IMR-90 (cell line): Measurements from ENCODE around the gene C19orf25.
A peak's percentile ranks its signal among the peaks of the same experiment; 100 is the strongest.

Experiments
- BHLHE40 ChIP-seq: fragments of 150-350 bp; IDR thresholded peaks from 2 replicates; pipeline ENCODE4 v1.6.1; 2016; ENCODE audit warnings: mild to moderate bottlenecking, low read depth, low read length
- CEBPB ChIP-seq: IDR thresholded peaks from 2 replicates; pipeline ENCODE4 v1.6.1; 2012; ENCODE audit warnings: low read depth, low read length, improper control_type of control experiment
- CHD1 ChIP-seq: IDR thresholded peaks from 2 replicates; pipeline ENCODE4 v1.6.1; 2012; ENCODE audit warnings: low read depth, low read length, improper control_type of control experiment
- ELK1 ChIP-seq: fragments of 150-350 bp; IDR thresholded peaks from 2 replicates; pipeline ENCODE4 v1.6.1; 2016; ENCODE audit warnings: low read depth, mild to moderate bottlenecking, low read length, moderate library complexity, borderline replicate concordance
- MAFK ChIP-seq: IDR thresholded peaks from 2 replicates; pipeline ENCODE4 v1.6.1; 2012; ENCODE audit warnings: low read depth, low read length, improper control_type of control experiment
- NFE2L2 ChIP-seq: fragments of 150-350 bp; IDR thresholded peaks from 2 replicates; pipeline ENCODE4 v1.6.1; 2016; ENCODE audit warnings: low read depth, mild to moderate bottlenecking, low read length
- POLR2A ChIP-seq: IDR thresholded peaks from 2 replicates; pipeline ENCODE4 v1.6.1; 2012; ENCODE audit warnings: mild to moderate bottlenecking, low read depth, low read length
- RAD21 ChIP-seq: IDR thresholded peaks from 2 replicates; pipeline ENCODE4 v1.6.1; 2012; ENCODE audit warnings: low read length, improper control_type of control experiment
- RFX5 ChIP-seq: IDR thresholded peaks from 2 replicates; pipeline ENCODE4 v1.8.0; 2012; ENCODE audit warnings: low read depth, mild to moderate bottlenecking, low read length, moderate library complexity
- USF2 ChIP-seq: fragments of 150-350 bp; IDR thresholded peaks from 2 replicates; pipeline ENCODE4 v1.6.1; 2017; ENCODE audit warnings: mild to moderate bottlenecking, antibody characterized with exemption, low read length, low read depth
- TF ChIP-seq, protein P1 (sequence below): conservative IDR thresholded peaks from 2 replicates; pipeline ENCODE4 v1.5.1; 2012; ENCODE audit warnings: mild to moderate bottlenecking, low read depth, low read length, improper control_type of control experiment

DNA sequence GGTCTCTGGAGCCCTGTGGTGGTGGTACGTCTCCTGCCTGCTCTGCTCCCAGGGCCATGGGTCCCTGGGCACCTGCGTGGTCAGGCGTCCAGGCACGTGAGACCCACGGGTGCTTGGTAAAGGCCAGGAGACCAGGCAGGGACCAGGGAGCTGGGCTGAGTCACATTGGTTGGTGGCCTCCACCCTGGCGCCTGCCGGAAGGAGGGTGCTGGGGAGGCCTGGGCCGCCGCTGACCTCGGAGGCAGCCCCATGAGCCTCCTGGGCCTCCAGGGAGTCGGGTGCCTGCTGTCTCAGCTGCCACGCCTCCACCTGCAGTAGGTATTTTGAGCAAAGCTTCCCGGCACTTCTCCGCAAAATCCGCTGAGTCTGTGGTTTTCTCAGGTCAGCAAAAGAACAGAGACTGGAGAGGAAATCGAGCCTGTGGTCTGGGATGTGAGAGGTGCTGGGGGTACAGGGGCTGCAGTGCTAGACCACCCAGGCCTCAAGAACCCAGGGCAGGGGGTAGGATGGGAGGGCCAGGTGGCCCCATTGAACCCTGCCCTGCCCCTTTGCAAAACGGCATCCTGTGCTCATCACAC is 41.3 kb upstream of the C19orf25 start:
- TF ChIP-seq BHLHE40 = no peak
- no peak for TF ChIP-seq POLR2A
- TF ChIP-seq MAFK = peak; percentile 51; the same call in 1 of the 2 replicates
- TF ChIP-seq, protein P1, sequence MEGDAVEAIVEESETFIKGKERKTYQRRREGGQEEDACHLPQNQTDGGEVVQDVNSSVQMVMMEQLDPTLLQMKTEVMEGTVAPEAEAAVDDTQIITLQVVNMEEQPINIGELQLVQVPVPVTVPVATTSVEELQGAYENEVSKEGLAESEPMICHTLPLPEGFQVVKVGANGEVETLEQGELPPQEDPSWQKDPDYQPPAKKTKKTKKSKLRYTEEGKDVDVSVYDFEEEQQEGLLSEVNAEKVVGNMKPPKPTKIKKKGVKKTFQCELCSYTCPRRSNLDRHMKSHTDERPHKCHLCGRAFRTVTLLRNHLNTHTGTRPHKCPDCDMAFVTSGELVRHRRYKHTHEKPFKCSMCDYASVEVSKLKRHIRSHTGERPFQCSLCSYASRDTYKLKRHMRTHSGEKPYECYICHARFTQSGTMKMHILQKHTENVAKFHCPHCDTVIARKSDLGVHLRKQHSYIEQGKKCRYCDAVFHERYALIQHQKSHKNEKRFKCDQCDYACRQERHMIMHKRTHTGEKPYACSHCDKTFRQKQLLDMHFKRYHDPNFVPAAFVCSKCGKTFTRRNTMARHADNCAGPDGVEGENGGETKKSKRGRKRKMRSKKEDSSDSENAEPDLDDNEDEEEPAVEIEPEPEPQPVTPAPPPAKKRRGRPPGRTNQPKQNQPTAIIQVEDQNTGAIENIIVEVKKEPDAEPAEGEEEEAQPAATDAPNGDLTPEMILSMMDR = no peak
- TF ChIP-seq RFX5 = no peak
- no peak for TF ChIP-seq RAD21
- TF ChIP-seq CHD1 = no peak
- TF ChIP-seq CEBPB = no peak
- no peak for TF ChIP-seq USF2
- no peak for TF ChIP-seq ELK1
- no peak for TF ChIP-seq NFE2L2
